PC-3 (cell line): Measurements from ENCODE around the gene EQTN. TPM values are rescaled to one million over a fixed set of nuclear protein-coding genes. Genes with fewer than 3 reads are reported as not detected.

Source experiments
- ATAC-seq: fragments of 200-7000 bp; cut with Tn5 transposase; 2 replicates; pipeline ENCODE4 v1.9.1; 2020; ENCODE audit warnings: mild to moderate bottlenecking, moderate library complexity
- BruUV-seq: library from RNA; stranded (reverse); fragments of 400-500 nt; replicated peaks from 2 replicates; lab custom pipeline; 2021; lab: Mats Ljungman, UMichigan
- CTCF ChIA-PET: fragments of 300-600 bp; sonication (Branson Sonifier 250); formaldehyde crosslinking; loops from one replicate; lab custom pipeline; 2022; ENCODE audit warnings: antibody characterized with exemption; lab: Charles Lee
- POLR2A ChIA-PET: fragments of 300-600 bp; sonication (Branson Sonifier 250); formaldehyde crosslinking; loops from one replicate; lab custom pipeline; 2022; ENCODE audit warnings: antibody characterized with exemption; ENCODE audit not compliant: unreplicated experiment; lab: Charles Lee
- DNase-seq: peaks from one replicate; pipeline ENCODE4 v3.0.0-alpha.2; 2015
- H2AFZ ChIP-seq: fragments of 300-600 bp; sonication (generic); 2 replicates; pipeline ENCODE4 v1.6.0; 2016; ENCODE audit warnings: antibody characterized with exemption, low read length
- H3F3A ChIP-seq: fragments of 300-600 bp; sonication (generic); one replicate; pipeline ENCODE4 v1.6.0; 2017; ENCODE audit warnings: antibody characterized with exemption, low read length, control low read depth, mild to moderate bottlenecking; ENCODE audit not compliant: unreplicated experiment
- H3K27ac ChIP-seq: fragments of 300-600 bp; sonication (generic); 2 replicates; pipeline ENCODE4 v1.5.1; 2016; ENCODE audit warnings: mild to moderate bottlenecking, low read length
- H3K27me3 ChIP-seq: fragments of 300-600 bp; sonication (generic); 2 replicates; pipeline ENCODE4 v1.6.1; 2016; ENCODE audit warnings: low read length, mixed read lengths
- H3K36me3 ChIP-seq: fragments of 300-600 bp; sonication (generic); 2 replicates; pipeline ENCODE4 v1.6.1; 2016; ENCODE audit warnings: low read depth, mixed run types, low read length, mixed read lengths
- H3K4me1 ChIP-seq: fragments of 300-600 bp; sonication (generic); 2 replicates; pipeline ENCODE4 v1.5.1; 2016; ENCODE audit warnings: low read length; ENCODE audit not compliant: insufficient read depth
- H3K4me2 ChIP-seq: fragments of 300-600 bp; sonication (generic); 2 replicates; pipeline ENCODE4 v1.6.0; 2016; ENCODE audit warnings: low read length
- H3K4me3 ChIP-seq: fragments of 300-600 bp; sonication (generic); 2 replicates; pipeline ENCODE4 v1.5.1; 2016; ENCODE audit warnings: mild to moderate bottlenecking, low read length, mixed read lengths
- H3K79me2 ChIP-seq: fragments of 300-600 bp; sonication (generic); 2 replicates; pipeline ENCODE4 v1.6.1; 2017; ENCODE audit warnings: low read length, mixed read lengths
- H3K9ac ChIP-seq: fragments of 300-600 bp; sonication (generic); 2 replicates; pipeline ENCODE4 v1.6.0; 2016; ENCODE audit warnings: mild to moderate bottlenecking, low read length
- H3K9me2 ChIP-seq: fragments of 300-600 bp; sonication (generic); replicated peaks from 2 replicates; pipeline ENCODE4 v1.6.1; 2016; ENCODE audit warnings: mixed run types, low read length, mixed read lengths
- H3K9me3 ChIP-seq: fragments of 300-600 bp; sonication (generic); 2 replicates; pipeline ENCODE4 v1.6.1; 2016; ENCODE audit warnings: low read length, mixed read lengths
- H4K20me1 ChIP-seq: fragments of 300-600 bp; sonication (generic); 2 replicates; pipeline ENCODE4 v1.6.1; 2016; ENCODE audit warnings: low read length, mixed read lengths
- CTCF ChIP-seq: fragments of 300-600 bp; sonication (generic); conservative IDR thresholded peaks from 2 replicates; pipeline ENCODE4 v1.5.1; 2017; ENCODE audit warnings: antibody characterized with exemption, low read depth, mild to moderate bottlenecking, low read length
- EZH2 ChIP-seq: fragments of 300-600 bp; sonication (generic); IDR thresholded peaks from one replicate; pipeline ENCODE4 v1.6.1; 2017; ENCODE audit warnings: antibody characterized with exemption, mild to moderate bottlenecking, low read length; ENCODE audit not compliant: unreplicated experiment
- EZH2phosphoT487 ChIP-seq: fragments of 300-600 bp; sonication (generic); IDR thresholded peaks from 2 replicates; pipeline ENCODE4 v1.6.1; 2018; ENCODE audit warnings: mild to moderate bottlenecking, antibody characterized with exemption, low read length, borderline replicate concordance
- intact Hi-C: fragments of 100-400 bp; cut with micrococcal nuclease; formaldehyde crosslinking; loops from 2 replicates; pipeline ENCODE4 v1.9.0; 2023
- total RNA-seq: library from RNA; depleted of rRNA; stranded (reverse); fragments of >200 nt; gene quantifications from 2 replicates; pipeline ENCODE4 v1.2.3, GENCODE V29; 2014

Gene EQTN
- total RNA-seq, 1 experiment from 2014 or later = not detected

GRCh38 chr9:27293996-27294395 is 3.0 kb downstream of the EQTN start:
- H3K9me2 ChIP-seq = no peaks in the 10 kb centered on the region
- H3K4me2 ChIP-seq = no peak overlapping the region
- no TSS peak for BruUV-seq
- H3K4me3 ChIP-seq = no peak overlapping the region
- POLR2A ChIA-PET = no interaction called here
- no peak overlapping the region for H3K9ac ChIP-seq
- H3K27ac ChIP-seq = no peak overlapping the region
- no peaks in the 10 kb centered on the region for H3F3A ChIP-seq
- H3K9me3 ChIP-seq = no peaks in the 10 kb centered on the region
- DNase-seq = no peak
- no peaks in the 10 kb centered on the region; the same call in 1 of the 2 replicates for H3K27me3 ChIP-seq
- no peaks in the 10 kb centered on the region for H3K4me1 ChIP-seq
- no peaks in the 10 kb centered on the region for H3K79me2 ChIP-seq
- ATAC-seq = no peak
- TF ChIP-seq EZH2 (no peak), EZH2phosphoT487 (no peak), CTCF (no peak)
- H4K20me1 ChIP-seq = no peaks in the 10 kb centered on the region
- CTCF ChIA-PET = no interaction called here
- no peak overlapping the region for H2AFZ ChIP-seq
- no peaks in the 10 kb centered on the region for H3K36me3 ChIP-seq
- intact Hi-C loops = no loop called here

- H3K27ac ChIP-seq = no peak overlapping the region
- H4K20me1 ChIP-seq = no peaks in the 10 kb centered on the region
- no peak overlapping the region for H3K9ac ChIP-seq
- H3K4me3 ChIP-seq = no peak overlapping the region
- DNase-seq (no peak), ATAC-seq (no peak)
- no peaks in the 10 kb centered on the region for H3K9me3 ChIP-seq
- TF ChIP-seq CTCF (no peak), EZH2 (no peak), EZH2phosphoT487 (no peak)
- no peaks in the 10 kb centered on the region; the same call in 1 of the 2 replicates for H3K27me3 ChIP-seq
- H2AFZ ChIP-seq = no peak overlapping the region
- no peaks in the 10 kb centered on the region for H3K36me3 ChIP-seq
- no peaks in the 10 kb centered on the region for H3K79me2 ChIP-seq
- no peaks in the 10 kb centered on the region for H3F3A ChIP-seq
- POLR2A ChIA-PET = no interaction called here
- intact Hi-C loops = no loop called here
- no peaks in the 10 kb centered on the region for H3K9me2 ChIP-seq
- CTCF ChIA-PET = no interaction called here
- BruUV-seq = no TSS peak
- no peaks in the 10 kb centered on the region for H3K4me1 ChIP-seq
- H3K4me2 ChIP-seq = no peak overlapping the region
Observed at GRCh38 chr9:27292659-27293405, 4.1 kb downstream of the EQTN start.

GRCh38 chr9:27291292-27291691 is 5.7 kb downstream of the EQTN start:
- DNase-seq (no peak), ATAC-seq (no peak)
- ChIA-PET POLR2A (no interaction called here), CTCF (no interaction called here)
- Histone ChIP-seq H3K9me2 (no peaks in the 10 kb centered on the region), H3K27ac (no peak overlapping the region), H2AFZ (no peak overlapping the region), H3K9me3 (no peaks in the 10 kb centered on the region), H3K4me2 (no peak overlapping the region), H3K27me3 (no peaks in the 10 kb centered on the region; the same call in 1 of the 2 replicates), H4K20me1 (no peaks in the 10 kb centered on the region), H3K4me1 (no peaks in the 10 kb centered on the region), H3K4me3 (no peak overlapping the region), H3K36me3 (no peaks in the 10 kb centered on the region), H3K9ac (no peak overlapping the region), H3F3A (no peaks in the 10 kb centered on the region), H3K79me2 (no peaks in the 10 kb centered on the region)
- intact Hi-C loops = no loop called here
- TF ChIP-seq EZH2phosphoT487 = no peak
- no peak for TF ChIP-seq CTCF
- TF ChIP-seq EZH2 = no peak
- BruUV-seq = no TSS peak
